BLaER1 treated with 17β-estradiol and CSF1 and Interleukin-3, amounts not matched to agents 10 nM and 100 nM (cell line): Measurements from ENCODE around the gene MICAL2.

Source experiments
- H3K27ac ChIP-seq, 11 experiments: shearing (Covaris generic); formaldehyde crosslinking; 2 replicates each; pipeline ENCODE4 v1.8.1; 2022
- H3K27me3 ChIP-seq, 11 experiments: shearing (Covaris generic); formaldehyde crosslinking; 2 replicates each; pipeline ENCODE4 v1.8.1; 2022
- H3K36me3 ChIP-seq, 11 experiments: shearing (Covaris generic); formaldehyde crosslinking; 2 replicates each; pipeline ENCODE4 v1.8.1; 2022
- H3K4me1 ChIP-seq, 10 experiments: shearing (Covaris generic); formaldehyde crosslinking; 2 replicates each; pipeline ENCODE4 v1.8.1; 2022
- H3K4me2 ChIP-seq, 11 experiments: shearing (Covaris generic); formaldehyde crosslinking; 2 replicates each; pipeline ENCODE4 v1.8.1; 2022
- H3K4me3 ChIP-seq, 10 experiments: shearing (Covaris generic); formaldehyde crosslinking; 2 replicates each; pipeline ENCODE4 v1.8.1; 2022
- H3K9ac ChIP-seq, 11 experiments: shearing (Covaris generic); formaldehyde crosslinking; 2 replicates each; pipeline ENCODE4 v1.8.1; 2022
- H3K9me3 ChIP-seq, 11 experiments: shearing (Covaris generic); formaldehyde crosslinking; replicated peaks in 1 of 11; 2 replicates each; pipeline ENCODE4 v1.8.1; 2022
- H4K20me1 ChIP-seq, 11 experiments: shearing (Covaris generic); formaldehyde crosslinking; 2 replicates each; pipeline ENCODE4 v1.8.1; 2022
- Cebpa-rat ChIP-seq, 11 experiments: shearing (Covaris generic); IDR thresholded peaks; 2 replicates each; pipeline ENCODE4 v1.8.1; 2022

The MICAL2 gene

GRCh38 chr11:12102588-12103410, 7.6 kb upstream of the MICAL2 start:
- Histone ChIP-seq H3K9me3 (no peaks in the 10 kb centered on the region), H3K9ac (no peak overlapping the region), H3K4me3 (no peak overlapping the region), H3K4me1 (peaks cover 46 to 69% (median 56%) of the 10 kb centered on the region in 10 experiments), H3K27me3 (peaks cover 0 to 4% (median 0%) of the 10 kb centered on the region in 11 experiments; a peak in 2 of 22 replicates), H3K4me2 (no peak overlapping the region), H4K20me1 (no peaks in the 10 kb centered on the region), H3K27ac (no peak overlapping the region), H3K36me3 (no peaks in the 10 kb centered on the region)
- no peak for TF ChIP-seq Cebpa-rat (IDR thresholded peaks at IDR 0.05)

GRCh38 chr11:12103411-12104225, 6.8 kb upstream of the MICAL2 start:
- TF ChIP-seq Cebpa-rat (IDR thresholded peaks at IDR 0.05): no peak
- H3K4me2 ChIP-seq: no peak overlapping the region; a peak in 1 of 22 replicates
- H3K4me3 ChIP-seq: no peak overlapping the region

GRCh38 chr11:12105471-12105870, 4.9 kb upstream of the MICAL2 start:
- peaks cover 30 to 56% (median 40%) of the 10 kb centered on the region in 10 experiments for H3K4me1 ChIP-seq
- no peak overlapping the region for H3K27ac ChIP-seq
- H3K9ac ChIP-seq: no peak overlapping the region
- TF ChIP-seq Cebpa-rat (IDR thresholded peaks at IDR 0.05): no peak
- H3K4me2 ChIP-seq: peak overlapping the region; percentile 34 to 74 (median 66); a peak in 20 of 22 replicates
- H3K27me3 ChIP-seq: peaks cover 0 to 4% (median 0%) of the 10 kb centered on the region in 11 experiments; a peak in 2 of 22 replicates
- H3K9me3 ChIP-seq: no peaks in the 10 kb centered on the region
- H3K36me3 ChIP-seq: no peaks in the 10 kb centered on the region
- no peak overlapping the region for H3K4me3 ChIP-seq
- no peaks in the 10 kb centered on the region for H4K20me1 ChIP-seq

More at GRCh38 chr11:12103411-12104225, 6.8 kb upstream of the MICAL2 start:
- Histone ChIP-seq H3K9me3 (no peaks in the 10 kb centered on the region), H3K36me3 (no peaks in the 10 kb centered on the region), H3K27ac (no peak overlapping the region), H3K27me3 (peaks cover 0 to 4% (median 0%) of the 10 kb centered on the region in 11 experiments; a peak in 2 of 22 replicates), H4K20me1 (no peaks in the 10 kb centered on the region), H3K4me1 (peaks cover 42 to 65% (median 50%) of the 10 kb centered on the region in 10 experiments), H3K9ac (no peak overlapping the region)

GRCh38 chr11:12106101-12106500, 4.3 kb upstream of the MICAL2 start:
- Histone ChIP-seq H3K4me2 (peak overlapping the region; percentile 34 to 74 (median 66)), H3K4me1 (peaks cover 29 to 53% (median 39%) of the 10 kb centered on the region in 10 experiments), H3K9ac (no peak overlapping the region), H4K20me1 (no peaks in the 10 kb centered on the region; a peak in 1 of 22 replicates), H3K27ac (0 out of 22 replicates have a peak overlapping the region, but pooled peaks of 1 of the 11 experiments have one; percentile 6), H3K36me3 (no peaks in the 10 kb centered on the region), H3K9me3 (no peaks in the 10 kb centered on the region), H3K27me3 (peaks cover 0 to 5% (median 4%) of the 10 kb centered on the region in 11 experiments; a peak in 10 of 22 replicates), H3K4me3 (no peak overlapping the region)
- no peak for TF ChIP-seq Cebpa-rat (IDR thresholded peaks at IDR 0.05)

- Histone ChIP-seq H3K27me3 (peaks cover 0 to 9% (median 7%) of the 10 kb centered on the region in 11 experiments; a peak in 11 of 22 replicates), H3K9me3 (no peaks in the 10 kb centered on the region), H3K36me3 (no peaks in the 10 kb centered on the region), H3K27ac (0 out of 22 replicates have a peak overlapping the region, but pooled peaks of 1 of the 11 experiments have one; percentile 6), H3K4me1 (peaks cover 33 to 55% (median 43%) of the 10 kb centered on the region in 10 experiments), H4K20me1 (peaks cover 0 to 4% (median 0%) of the 10 kb centered on the region in 11 experiments; a peak in 2 of 22 replicates), H3K9ac (no peak overlapping the region), H3K4me2 (peak overlapping the region; percentile 34 to 74 (median 66)), H3K4me3 (no peak overlapping the region)
- no peak for TF ChIP-seq Cebpa-rat (IDR thresholded peaks at IDR 0.05)
Observed at GRCh38 chr11:12106501-12106900, 3.9 kb upstream of the MICAL2 start.

GRCh38 chr11:12108875-12109453, 1.4 kb upstream of the MICAL2 start:
- no peaks in the 10 kb centered on the region for H3K36me3 ChIP-seq
- H3K27me3 ChIP-seq: peaks cover 5 to 10% (median 8%) of the 10 kb centered on the region in 11 experiments; a peak in 11 of 22 replicates
- no peak overlapping the region for H3K9ac ChIP-seq
- H4K20me1 ChIP-seq: peaks cover 0 to 7% (median 0%) of the 10 kb centered on the region in 11 experiments; a peak in 2 of 22 replicates
- no peak overlapping the region for H3K4me2 ChIP-seq
- no peak overlapping the region for H3K27ac ChIP-seq
- no peaks in the 10 kb centered on the region for H3K9me3 ChIP-seq
- peaks cover 38 to 62% (median 48%) of the 10 kb centered on the region in 10 experiments for H3K4me1 ChIP-seq
- no peak overlapping the region for H3K4me3 ChIP-seq
- no peak for TF ChIP-seq Cebpa-rat (IDR thresholded peaks at IDR 0.05)

- peak overlapping the region; percentile 76 to 99 (median 92) for H3K4me2 ChIP-seq
- H3K36me3 ChIP-seq: no peaks in the 10 kb centered on the region
- peaks cover 38 to 58% (median 45%) of the 10 kb centered on the region in 10 experiments for H3K4me1 ChIP-seq
- H4K20me1 ChIP-seq: peaks cover 0 to 7% (median 0%) of the 10 kb centered on the region in 11 experiments; a peak in 2 of 22 replicates
- peaks cover 5 to 10% (median 7%) of the 10 kb centered on the region in 11 experiments; a peak in 11 of 22 replicates for H3K27me3 ChIP-seq
- no peaks in the 10 kb centered on the region for H3K9me3 ChIP-seq
- no peak for TF ChIP-seq Cebpa-rat (IDR thresholded peaks at IDR 0.05)
- H3K27ac ChIP-seq: peak overlapping the region in 5 of 11 experiments; percentile 14 to 42 (median 31); a peak in 7 of 22 replicates
- peak overlapping the region; percentile 27 to 68 (median 57) for H3K4me3 ChIP-seq
- peak overlapping the region; percentile 27 to 83 (median 66); a peak in 20 of 22 replicates for H3K9ac ChIP-seq
Observed at GRCh38 chr11:12109591-12110196, 696 bp upstream of the MICAL2 start.
